Endothelial cell of umbilical vein (primary cell): ENCODE results near the gene SRCIN1. TPM values are rescaled to one million over a fixed set of nuclear protein-coding genes. Genes with fewer than 3 reads are reported as not detected.
A peak's percentile ranks its signal among the peaks of the same experiment; 100 is the strongest.

ENCODE experiments used
- BruUV-seq: library from RNA; stranded (reverse); fragments of 400-500 nt; replicated peaks from 2 replicates; lab custom pipeline; 2021; lab: Mats Ljungman, UMichigan
- CTCF ChIA-PET: fragments of 300-600, 350-600 bp; sonication (Branson Sonifier 250); formaldehyde crosslinking; loops from one replicate; lab custom pipeline; 2021; ENCODE audit warnings: antibody characterized with exemption, inconsistent platforms; lab: Charles Lee
- POLR2A ChIA-PET: fragments of 300-600, 350-600 bp; sonication (Branson Sonifier 250); formaldehyde crosslinking; loops from one replicate; lab custom pipeline; 2021; ENCODE audit warnings: antibody characterized with exemption, inconsistent platforms; lab: Charles Lee
- DNase-seq: peaks from one replicate; pipeline ENCODE4 v3.0.0-alpha.2; 2011; ENCODE audit warnings: low read depth, low spot score
- FAIRE-seq: peaks from 2 replicates; lab custom pipeline; 2011; peaks lifted over from hg19 to GRCh38; lab: Jason Lieb, UNC
- H2AFZ ChIP-seq: 2 replicates; pipeline ENCODE4 v1.6.0; 2012; ENCODE audit warnings: low read depth, low read length, control low read depth, inconsistent platforms
- H3K27ac ChIP-seq: 2 replicates; pipeline ENCODE4 v1.5.1; 2011; ENCODE audit warnings: low read depth, mild to moderate bottlenecking, control low read depth, low read length, moderate library complexity; ENCODE audit not compliant: insufficient read depth
- H3K27me3 ChIP-seq, 2 experiments: 2 replicates each; pipeline versions ENCODE4 v1.6.0 to v1.6.1; 2011; ENCODE audit warnings: low read length in 2 of 2, mixed read lengths in 1 of 2; ENCODE audit not compliant: control insufficient read depth in 2 of 2, insufficient read depth in 2 of 2
- H3K36me3 ChIP-seq, 2 experiments: 2 replicates in 1 of 2; 3 replicates in 1 of 2; pipeline ENCODE4 v1.5.1; 2011; ENCODE audit warnings: low read length in 2 of 2, mild to moderate bottlenecking in 1 of 2, moderate library complexity in 1 of 2; ENCODE audit not compliant: control insufficient read depth in 2 of 2, insufficient read depth in 2 of 2; ENCODE audit errors: extremely low read depth in 1 of 2
- H3K4me1 ChIP-seq: 3 replicates; pipeline ENCODE4 v1.5.1; 2011; ENCODE audit warnings: mild to moderate bottlenecking, low read length; ENCODE audit not compliant: control insufficient read depth, insufficient read depth; ENCODE audit errors: extremely low read depth
- H3K4me2 ChIP-seq: 2 replicates; pipeline ENCODE4 v1.6.1; 2011; ENCODE audit warnings: low read length, control low read depth, mixed read lengths; ENCODE audit not compliant: insufficient read depth
- H3K4me3 ChIP-seq, 3 experiments: fragments of 200-600 bp in 1 of 3; sonication (generic), shearing (Covaris generic) in 1 of 3; replicated peaks in 1 of 3; 2 replicates each; pipeline ENCODE4 v1.5.1; 2011 to 2016; ENCODE audit warnings: control low read depth in 3 of 3, low read length in 3 of 3, mild to moderate bottlenecking in 2 of 3, inconsistent platforms in 1 of 3, low read depth in 1 of 3, moderate library complexity in 1 of 3; ENCODE audit not compliant: insufficient read depth in 1 of 3
- H3K79me2 ChIP-seq: 2 replicates; pipeline ENCODE4 v1.6.0; 2012; ENCODE audit warnings: low read length, inconsistent platforms; ENCODE audit not compliant: control insufficient read depth, insufficient read depth
- H3K9ac ChIP-seq: replicated peaks from 2 replicates; pipeline ENCODE3; 2011; ENCODE audit warnings: low read length, control low read depth; ENCODE audit not compliant: insufficient read depth; ENCODE audit errors: extremely low read depth
- H3K9me1 ChIP-seq: replicated peaks from 3 replicates; pipeline ENCODE4 v1.6.0; 2011; ENCODE audit warnings: mild to moderate bottlenecking, low read length; ENCODE audit not compliant: control insufficient read depth, insufficient read depth; ENCODE audit errors: extremely low read depth
- H3K9me3 ChIP-seq: replicated peaks from 2 replicates; pipeline ENCODE4 v1.5.1; 2012; ENCODE audit warnings: low read length, inconsistent platforms; ENCODE audit not compliant: control insufficient read depth, insufficient read depth
- H4K20me1 ChIP-seq: replicated peaks from 2 replicates; pipeline ENCODE3; 2011; ENCODE audit warnings: mild to moderate bottlenecking, low read length; ENCODE audit not compliant: control insufficient read depth, insufficient read depth; ENCODE audit errors: extremely low read depth
- EZH2 ChIP-seq: IDR thresholded peaks from 2 replicates; pipeline ENCODE4 v1.6.1; 2012; ENCODE audit warnings: borderline replicate concordance, low read depth, mild to moderate bottlenecking, moderate library complexity, low read length, inconsistent platforms; ENCODE audit not compliant: severe bottlenecking
- FOS ChIP-seq: IDR thresholded peaks from 2 replicates; pipeline ENCODE4 v1.6.1; 2011; ENCODE audit warnings: mild to moderate bottlenecking, low read length, moderate library complexity, borderline replicate concordance; ENCODE audit not compliant: insufficient read depth
- GATA2 ChIP-seq: IDR thresholded peaks from 2 replicates; pipeline ENCODE4 v1.7.0; 2011; ENCODE audit warnings: low read depth, mild to moderate bottlenecking, moderate library complexity, mixed read lengths, low read length; ENCODE audit not compliant: insufficient read length, insufficient read depth
- JUN ChIP-seq: IDR thresholded peaks from 2 replicates; pipeline ENCODE4 v1.6.1; 2011; ENCODE audit warnings: borderline replicate concordance, low read depth; ENCODE audit not compliant: insufficient read length, insufficient read depth
- MYC ChIP-seq: IDR thresholded peaks from one replicate; pipeline ENCODE4 v1.6.1; 2011; ENCODE audit warnings: mild to moderate bottlenecking, low read depth, low read length
- POLR2A ChIP-seq: IDR thresholded peaks from 2 replicates; pipeline ENCODE4 v1.6.1; 2012; ENCODE audit warnings: low read depth, mild to moderate bottlenecking, control low read depth, low read length
- POLR2AphosphoS5 ChIP-seq: IDR thresholded peaks from 2 replicates; pipeline ENCODE4 v1.6.1; 2012; ENCODE audit warnings: low read depth, mild to moderate bottlenecking, control low read depth, low read length, moderate library complexity; ENCODE audit not compliant: insufficient read depth
- dilution Hi-C: fragments of 300-500 bp; cut with MboI; formaldehyde crosslinking; loops from one replicate; pipeline ENCODE4 v1.15.0; 2019; ENCODE audit warnings: low sequenced_read_pairs; ENCODE audit not compliant: extremely low pct_ligation_motif_present
- intact Hi-C: fragments of 100-400 bp; cut with micrococcal nuclease; formaldehyde crosslinking; loops from one replicate; pipeline ENCODE4 v1.10.0; 2022
- polyA plus RNA-seq, 4 experiments: library from polyadenylated mRNA; depleted of rRNA in 3 of 4; stranded (reverse) in 3 of 4; unstranded in 1 of 4; fragments of >200 nt; gene quantifications; 2 replicates each; pipeline versions ENCODE4 v1.2.1 to v1.2.3, GENCODE V29; 2011 to 2012; ENCODE audit warnings: missing spikeins in 1 of 4
- total RNA-seq: library from RNA; stranded (reverse); gene quantifications from 2 replicates; pipeline ENCODE4 v1.2.3, GENCODE V29; 2021
- TF ChIP-seq, protein P1 (sequence below), 2 donors: IDR thresholded peaks; 1 replicate in 1 of 2; 2 replicates in 1 of 2; pipeline ENCODE4 v1.5.1; 2011; ENCODE audit warnings: low read length in 2 of 2, mild to moderate bottlenecking in 2 of 2, moderate library complexity in 2 of 2, control low read depth in 1 of 2, inconsistent platforms in 1 of 2, low read depth in 1 of 2; ENCODE audit not compliant: insufficient read depth in 1 of 2; ENCODE audit errors: extremely low read depth in 1 of 2
- TF ChIP-seq, protein P2 (sequence below): IDR thresholded peaks from 2 replicates; pipeline ENCODE4 v1.6.1; 2011; ENCODE audit not compliant: insufficient read depth, insufficient read length

Gene SRCIN1
- total and polyA plus RNA-seq, 2 donors (not counting 3 experiments of a cell fraction or from before 2014, with no cell fraction given): 0.15 to 0.35 TPM

DNA sequence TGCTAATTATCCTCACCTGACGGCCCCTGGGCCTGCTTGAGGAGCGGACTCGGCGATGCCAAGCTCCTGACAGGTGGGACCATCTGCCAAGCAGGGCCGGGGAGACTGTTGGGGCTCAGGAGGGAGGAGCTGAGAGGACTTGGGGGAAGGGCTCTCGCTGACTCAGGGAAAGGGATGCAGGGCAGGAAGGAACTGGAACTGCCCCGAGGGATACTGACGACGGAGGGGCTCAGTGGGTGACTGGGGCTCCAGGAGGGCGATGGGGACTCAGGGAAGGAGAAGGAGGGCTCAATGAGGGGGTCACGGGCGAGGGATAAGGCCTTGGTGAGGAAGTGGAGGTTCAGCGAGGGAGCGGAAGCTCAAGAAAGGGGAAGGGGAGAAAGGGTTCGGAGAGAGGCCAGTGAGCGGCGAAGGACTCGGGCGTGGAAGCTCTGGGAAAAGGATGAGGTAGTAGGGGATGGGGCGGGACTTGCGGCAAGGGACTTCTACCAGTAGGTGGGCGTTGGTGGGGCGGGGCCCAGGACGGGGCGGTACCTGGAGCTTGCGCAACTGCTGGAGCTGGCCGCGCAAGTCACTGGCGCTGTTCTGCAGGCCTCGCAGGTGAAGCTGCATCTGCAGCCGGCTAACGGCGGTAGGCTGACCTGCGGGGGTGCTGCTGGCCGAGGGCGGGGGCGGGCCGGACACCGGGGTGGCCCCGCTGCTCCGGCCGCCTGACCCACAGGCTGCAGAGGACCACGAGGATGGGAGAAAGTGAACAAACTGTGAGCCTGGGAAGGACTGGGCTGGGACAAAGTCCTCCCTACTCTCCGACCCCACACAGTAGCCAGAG is 46.5 kb downstream of the SRCIN1 start:
- Histone ChIP-seq H3K4me2 (no peak overlapping the region), H3K4me1 (peaks cover 13% of the 10 kb centered on the region), H3K9ac (no peak overlapping the region), H3K36me3 (no peaks in the 10 kb centered on the region), H2AFZ (no peak overlapping the region), H3K27me3 (peaks cover 57 to 62% of the 10 kb centered on the region in 2 experiments), H3K4me3 (no peak overlapping the region), H3K79me2 (no peaks in the 10 kb centered on the region), H3K9me1 (no peaks in the 10 kb centered on the region), H3K27ac (no peak overlapping the region), H3K9me3 (no peaks in the 10 kb centered on the region), H4K20me1 (no peaks in the 10 kb centered on the region)
- DNase-seq (peak; percentile 27), FAIRE-seq (no peak)
- ChIA-PET CTCF (interaction anchor here (0.6 to 5.0 kb wide), 20 partner anchors 8 to 237 kb away, joined by 3 to 321 read pairs (median 10); partner anchors contain the start of gene SRCIN1), POLR2A (interaction anchor here (1.2 kb wide), 1 partner anchor 108 kb away, joined by 3 read pairs; no protein-coding TSS in a partner anchor)
- no TSS peak for BruUV-seq
- intact Hi-C loops: no loop called here
- no peak for TF ChIP-seq POLR2A
- peak; percentile 82 for TF ChIP-seq EZH2
- dilution Hi-C loops: no loop called here

DNA sequence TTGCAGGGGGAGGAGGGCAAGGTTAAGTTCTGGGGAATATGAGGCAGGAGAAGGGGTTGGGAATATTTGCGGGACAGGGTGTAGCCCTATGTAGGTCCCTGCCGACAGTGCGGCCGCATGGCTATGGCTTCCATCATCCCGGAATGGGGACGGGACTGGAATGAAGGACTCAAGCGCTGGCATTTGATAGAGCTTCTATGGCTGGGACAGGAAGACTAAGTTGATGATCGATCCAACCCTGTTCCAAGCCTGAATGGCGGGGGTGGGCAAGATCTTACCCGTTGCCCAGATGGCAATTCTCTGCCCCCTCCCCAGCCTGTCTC is 47.1 kb downstream of the SRCIN1 start:
- no peak overlapping the region for H3K4me3 ChIP-seq
- H3K79me2 ChIP-seq: no peaks in the 10 kb centered on the region
- peak overlapping the region; percentile 39 for H3K4me2 ChIP-seq
- POLR2A ChIA-PET: interaction anchor here (1.2 kb wide), 1 partner anchor 109 kb away, joined by 3 read pairs; no protein-coding TSS in a partner anchor
- CTCF ChIA-PET: interaction anchor here (0.6 to 5.0 kb wide), 42 partner anchors 8 to 237 kb away, joined by 3 to 321 read pairs (median 6); partner anchors contain the start of gene SRCIN1
- H3K27ac ChIP-seq: no peak overlapping the region
- H3K36me3 ChIP-seq: no peaks in the 10 kb centered on the region
- TF ChIP-seq JUN (no peak), FOS (no peak), EZH2 (no peak), GATA2 (no peak), POLR2AphosphoS5 (no peak), POLR2A (no peak), MYC (no peak)
- TF ChIP-seq, protein P1, sequence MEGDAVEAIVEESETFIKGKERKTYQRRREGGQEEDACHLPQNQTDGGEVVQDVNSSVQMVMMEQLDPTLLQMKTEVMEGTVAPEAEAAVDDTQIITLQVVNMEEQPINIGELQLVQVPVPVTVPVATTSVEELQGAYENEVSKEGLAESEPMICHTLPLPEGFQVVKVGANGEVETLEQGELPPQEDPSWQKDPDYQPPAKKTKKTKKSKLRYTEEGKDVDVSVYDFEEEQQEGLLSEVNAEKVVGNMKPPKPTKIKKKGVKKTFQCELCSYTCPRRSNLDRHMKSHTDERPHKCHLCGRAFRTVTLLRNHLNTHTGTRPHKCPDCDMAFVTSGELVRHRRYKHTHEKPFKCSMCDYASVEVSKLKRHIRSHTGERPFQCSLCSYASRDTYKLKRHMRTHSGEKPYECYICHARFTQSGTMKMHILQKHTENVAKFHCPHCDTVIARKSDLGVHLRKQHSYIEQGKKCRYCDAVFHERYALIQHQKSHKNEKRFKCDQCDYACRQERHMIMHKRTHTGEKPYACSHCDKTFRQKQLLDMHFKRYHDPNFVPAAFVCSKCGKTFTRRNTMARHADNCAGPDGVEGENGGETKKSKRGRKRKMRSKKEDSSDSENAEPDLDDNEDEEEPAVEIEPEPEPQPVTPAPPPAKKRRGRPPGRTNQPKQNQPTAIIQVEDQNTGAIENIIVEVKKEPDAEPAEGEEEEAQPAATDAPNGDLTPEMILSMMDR (IDR thresholded peaks at IDR 0.05; ENCODE audit: extremely low read depth in 1 of 2, insufficient read depth in 1 of 2, low read depth in 1 of 2, low read length in 2 of 2): no peak
- TF ChIP-seq, protein P2, sequence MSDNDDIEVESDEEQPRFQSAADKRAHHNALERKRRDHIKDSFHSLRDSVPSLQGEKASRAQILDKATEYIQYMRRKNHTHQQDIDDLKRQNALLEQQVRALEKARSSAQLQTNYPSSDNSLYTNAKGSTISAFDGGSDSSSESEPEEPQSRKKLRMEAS: no peak
- BruUV-seq: no TSS peak
- H2AFZ ChIP-seq: peak overlapping the region; percentile 76
- no peaks in the 10 kb centered on the region for H3K9me1 ChIP-seq
- intact Hi-C loops: loop anchor here (1.0 kb wide), 2 partner anchors 26 to 109 kb away; no protein-coding TSS in a partner anchor
- H3K27me3 ChIP-seq: peaks cover 51 to 58% of the 10 kb centered on the region in 2 experiments
- DNase-seq: no peak
- no peak overlapping the region for H3K9ac ChIP-seq
- no peaks in the 10 kb centered on the region for H4K20me1 ChIP-seq
- H3K9me3 ChIP-seq: no peaks in the 10 kb centered on the region
- no peak for FAIRE-seq
- peaks cover 13% of the 10 kb centered on the region for H3K4me1 ChIP-seq
- dilution Hi-C loops: no loop called here
